PC-3 (cell line): ENCODE results near the gene CCR6. TPM values are rescaled to one million over a fixed set of nuclear protein-coding genes. Genes with fewer than 3 reads are reported as not detected.

Experiments used
- ATAC-seq: fragments of 200-7000 bp; cut with Tn5 transposase; 2 replicates; pipeline ENCODE4 v1.9.1; 2020; ENCODE audit warnings: mild to moderate bottlenecking, moderate library complexity
- BruUV-seq: library from RNA; stranded (reverse); fragments of 400-500 nt; replicated peaks from 2 replicates; lab custom pipeline; 2021; lab: Mats Ljungman, UMichigan
- CTCF ChIA-PET: fragments of 300-600 bp; sonication (Branson Sonifier 250); formaldehyde crosslinking; loops from one replicate; lab custom pipeline; 2022; ENCODE audit warnings: antibody characterized with exemption; lab: Charles Lee
- POLR2A ChIA-PET: fragments of 300-600 bp; sonication (Branson Sonifier 250); formaldehyde crosslinking; loops from one replicate; lab custom pipeline; 2022; ENCODE audit warnings: antibody characterized with exemption; ENCODE audit not compliant: unreplicated experiment; lab: Charles Lee
- DNase-seq: peaks from one replicate; pipeline ENCODE4 v3.0.0-alpha.2; 2015
- H2AFZ ChIP-seq: fragments of 300-600 bp; sonication (generic); 2 replicates; pipeline ENCODE4 v1.6.0; 2016; ENCODE audit warnings: antibody characterized with exemption, low read length
- H3F3A ChIP-seq: fragments of 300-600 bp; sonication (generic); one replicate; pipeline ENCODE4 v1.6.0; 2017; ENCODE audit warnings: antibody characterized with exemption, low read length, control low read depth, mild to moderate bottlenecking; ENCODE audit not compliant: unreplicated experiment
- H3K27ac ChIP-seq: fragments of 300-600 bp; sonication (generic); 2 replicates; pipeline ENCODE4 v1.5.1; 2016; ENCODE audit warnings: mild to moderate bottlenecking, low read length
- H3K27me3 ChIP-seq: fragments of 300-600 bp; sonication (generic); 2 replicates; pipeline ENCODE4 v1.6.1; 2016; ENCODE audit warnings: low read length, mixed read lengths
- H3K36me3 ChIP-seq: fragments of 300-600 bp; sonication (generic); 2 replicates; pipeline ENCODE4 v1.6.1; 2016; ENCODE audit warnings: low read depth, mixed run types, low read length, mixed read lengths
- H3K4me1 ChIP-seq: fragments of 300-600 bp; sonication (generic); 2 replicates; pipeline ENCODE4 v1.5.1; 2016; ENCODE audit warnings: low read length; ENCODE audit not compliant: insufficient read depth
- H3K4me2 ChIP-seq: fragments of 300-600 bp; sonication (generic); 2 replicates; pipeline ENCODE4 v1.6.0; 2016; ENCODE audit warnings: low read length
- H3K4me3 ChIP-seq: fragments of 300-600 bp; sonication (generic); 2 replicates; pipeline ENCODE4 v1.5.1; 2016; ENCODE audit warnings: mild to moderate bottlenecking, low read length, mixed read lengths
- H3K79me2 ChIP-seq: fragments of 300-600 bp; sonication (generic); 2 replicates; pipeline ENCODE4 v1.6.1; 2017; ENCODE audit warnings: low read length, mixed read lengths
- H3K9ac ChIP-seq: fragments of 300-600 bp; sonication (generic); 2 replicates; pipeline ENCODE4 v1.6.0; 2016; ENCODE audit warnings: mild to moderate bottlenecking, low read length
- H3K9me2 ChIP-seq: fragments of 300-600 bp; sonication (generic); replicated peaks from 2 replicates; pipeline ENCODE4 v1.6.1; 2016; ENCODE audit warnings: mixed run types, low read length, mixed read lengths
- H3K9me3 ChIP-seq: fragments of 300-600 bp; sonication (generic); 2 replicates; pipeline ENCODE4 v1.6.1; 2016; ENCODE audit warnings: low read length, mixed read lengths
- H4K20me1 ChIP-seq: fragments of 300-600 bp; sonication (generic); 2 replicates; pipeline ENCODE4 v1.6.1; 2016; ENCODE audit warnings: low read length, mixed read lengths
- CTCF ChIP-seq: fragments of 300-600 bp; sonication (generic); conservative IDR thresholded peaks from 2 replicates; pipeline ENCODE4 v1.5.1; 2017; ENCODE audit warnings: antibody characterized with exemption, low read depth, mild to moderate bottlenecking, low read length
- EZH2 ChIP-seq: fragments of 300-600 bp; sonication (generic); IDR thresholded peaks from one replicate; pipeline ENCODE4 v1.6.1; 2017; ENCODE audit warnings: antibody characterized with exemption, mild to moderate bottlenecking, low read length; ENCODE audit not compliant: unreplicated experiment
- EZH2phosphoT487 ChIP-seq: fragments of 300-600 bp; sonication (generic); IDR thresholded peaks from 2 replicates; pipeline ENCODE4 v1.6.1; 2018; ENCODE audit warnings: mild to moderate bottlenecking, antibody characterized with exemption, low read length, borderline replicate concordance
- intact Hi-C: fragments of 100-400 bp; cut with micrococcal nuclease; formaldehyde crosslinking; loops from 2 replicates; pipeline ENCODE4 v1.9.0; 2023
- total RNA-seq: library from RNA; depleted of rRNA; stranded (reverse); fragments of >200 nt; gene quantifications from 2 replicates; pipeline ENCODE4 v1.2.3, GENCODE V29; 2014

CCR6 gene
- total RNA-seq, 1 experiment from 2014 or later, result not detected

GRCh38 chr6:167122041-167122826 is 662 bp upstream of the CCR6 start:
- H3K9ac ChIP-seq, result no peak overlapping the region
- H3K27me3 ChIP-seq, result peaks cover 25% of the 10 kb centered on the region
- no peaks in the 10 kb centered on the region for H3K79me2 ChIP-seq
- no peaks in the 10 kb centered on the region for H3K36me3 ChIP-seq
- no peak for TF ChIP-seq EZH2
- no peak for TF ChIP-seq EZH2phosphoT487
- TF ChIP-seq CTCF, result no peak
- H3K27ac ChIP-seq, result no peak overlapping the region
- ChIA-PET POLR2A (no interaction called here), CTCF (no interaction called here)
- no peaks in the 10 kb centered on the region for H3K9me3 ChIP-seq
- no peaks in the 10 kb centered on the region for H3K9me2 ChIP-seq
- H2AFZ ChIP-seq, result no peak overlapping the region
- no peak overlapping the region for H3K4me2 ChIP-seq
- H3K4me1 ChIP-seq, result no peaks in the 10 kb centered on the region
- no peaks in the 10 kb centered on the region for H4K20me1 ChIP-seq
- H3K4me3 ChIP-seq, result no peak overlapping the region
- ATAC-seq, result no peak
- H3F3A ChIP-seq, result no peaks in the 10 kb centered on the region
- intact Hi-C loops, result no loop called here
- no peak for DNase-seq
- no TSS peak for BruUV-seq

- DNase-seq (no peak), ATAC-seq (no peak)
- Histone ChIP-seq H4K20me1 (no peaks in the 10 kb centered on the region), H3K9me2 (no peaks in the 10 kb centered on the region), H3K4me2 (no peak overlapping the region), H3K27ac (no peak overlapping the region), H2AFZ (no peak overlapping the region), H3K9ac (no peak overlapping the region), H3K27me3 (peaks cover 42% of the 10 kb centered on the region), H3K9me3 (no peaks in the 10 kb centered on the region), H3K79me2 (no peaks in the 10 kb centered on the region), H3K4me3 (no peak overlapping the region), H3F3A (no peaks in the 10 kb centered on the region), H3K4me1 (no peaks in the 10 kb centered on the region), H3K36me3 (no peaks in the 10 kb centered on the region)
- TF ChIP-seq EZH2 (no peak), EZH2phosphoT487 (no peak), CTCF (no peak)
- ChIA-PET CTCF (no interaction called here), POLR2A (no interaction called here)
- no TSS peak for BruUV-seq
- intact Hi-C loops, result no loop called here
These were observed 1.9 kb downstream of the CCR6 start for GRCh38 chr6:167124753-167125152.

- no peaks in the 10 kb centered on the region for H3K4me1 ChIP-seq
- H3K9me3 ChIP-seq, result no peaks in the 10 kb centered on the region
- H3K36me3 ChIP-seq, result no peaks in the 10 kb centered on the region
- BruUV-seq, result no TSS peak
- H3K79me2 ChIP-seq, result no peaks in the 10 kb centered on the region
- no peaks in the 10 kb centered on the region for H4K20me1 ChIP-seq
- intact Hi-C loops, result no loop called here
- no peak for DNase-seq
- no peaks in the 10 kb centered on the region for H3F3A ChIP-seq
- H3K9ac ChIP-seq, result no peak overlapping the region
- peaks cover 42% of the 10 kb centered on the region for H3K27me3 ChIP-seq
- no peak overlapping the region for H2AFZ ChIP-seq
- POLR2A ChIA-PET, result no interaction called here
- no peak overlapping the region for H3K4me3 ChIP-seq
- TF ChIP-seq EZH2, result no peak
- no peak for TF ChIP-seq EZH2phosphoT487
- TF ChIP-seq CTCF, result no peak
- H3K4me2 ChIP-seq, result no peak overlapping the region
- H3K27ac ChIP-seq, result no peak overlapping the region
- no peaks in the 10 kb centered on the region for H3K9me2 ChIP-seq
- CTCF ChIA-PET, result no interaction called here
- no peak for ATAC-seq
These were observed 2.5 kb downstream of the CCR6 start for GRCh38 chr6:167125410-167125809.
